T-helper 9 cell (primary cell): ENCODE measurements around the gene SENP6.
"Not testable (repeated sequence)": the region's sequence is repeated elsewhere in the genome, so short reads cannot be mapped to it uniquely, and the experiment has no call there.

Experiments used
- DNase-seq: peaks from one replicate; pipeline ENCODE4 v3.0.0-alpha.2; 2020
- total RNA-seq, 2 donors: gene quantifications; one replicate each; lab custom pipeline; 2026; lab: John Stamatoyannopoulos, UW

The SENP6 gene, protein sequence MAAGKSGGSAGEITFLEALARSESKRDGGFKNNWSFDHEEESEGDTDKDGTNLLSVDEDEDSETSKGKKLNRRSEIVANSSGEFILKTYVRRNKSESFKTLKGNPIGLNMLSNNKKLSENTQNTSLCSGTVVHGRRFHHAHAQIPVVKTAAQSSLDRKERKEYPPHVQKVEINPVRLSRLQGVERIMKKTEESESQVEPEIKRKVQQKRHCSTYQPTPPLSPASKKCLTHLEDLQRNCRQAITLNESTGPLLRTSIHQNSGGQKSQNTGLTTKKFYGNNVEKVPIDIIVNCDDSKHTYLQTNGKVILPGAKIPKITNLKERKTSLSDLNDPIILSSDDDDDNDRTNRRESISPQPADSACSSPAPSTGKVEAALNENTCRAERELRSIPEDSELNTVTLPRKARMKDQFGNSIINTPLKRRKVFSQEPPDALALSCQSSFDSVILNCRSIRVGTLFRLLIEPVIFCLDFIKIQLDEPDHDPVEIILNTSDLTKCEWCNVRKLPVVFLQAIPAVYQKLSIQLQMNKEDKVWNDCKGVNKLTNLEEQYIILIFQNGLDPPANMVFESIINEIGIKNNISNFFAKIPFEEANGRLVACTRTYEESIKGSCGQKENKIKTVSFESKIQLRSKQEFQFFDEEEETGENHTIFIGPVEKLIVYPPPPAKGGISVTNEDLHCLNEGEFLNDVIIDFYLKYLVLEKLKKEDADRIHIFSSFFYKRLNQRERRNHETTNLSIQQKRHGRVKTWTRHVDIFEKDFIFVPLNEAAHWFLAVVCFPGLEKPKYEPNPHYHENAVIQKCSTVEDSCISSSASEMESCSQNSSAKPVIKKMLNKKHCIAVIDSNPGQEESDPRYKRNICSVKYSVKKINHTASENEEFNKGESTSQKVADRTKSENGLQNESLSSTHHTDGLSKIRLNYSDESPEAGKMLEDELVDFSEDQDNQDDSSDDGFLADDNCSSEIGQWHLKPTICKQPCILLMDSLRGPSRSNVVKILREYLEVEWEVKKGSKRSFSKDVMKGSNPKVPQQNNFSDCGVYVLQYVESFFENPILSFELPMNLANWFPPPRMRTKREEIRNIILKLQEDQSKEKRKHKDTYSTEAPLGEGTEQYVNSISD
- 183 to 231 reads per million in 2 donors for total RNA-seq

DNA sequence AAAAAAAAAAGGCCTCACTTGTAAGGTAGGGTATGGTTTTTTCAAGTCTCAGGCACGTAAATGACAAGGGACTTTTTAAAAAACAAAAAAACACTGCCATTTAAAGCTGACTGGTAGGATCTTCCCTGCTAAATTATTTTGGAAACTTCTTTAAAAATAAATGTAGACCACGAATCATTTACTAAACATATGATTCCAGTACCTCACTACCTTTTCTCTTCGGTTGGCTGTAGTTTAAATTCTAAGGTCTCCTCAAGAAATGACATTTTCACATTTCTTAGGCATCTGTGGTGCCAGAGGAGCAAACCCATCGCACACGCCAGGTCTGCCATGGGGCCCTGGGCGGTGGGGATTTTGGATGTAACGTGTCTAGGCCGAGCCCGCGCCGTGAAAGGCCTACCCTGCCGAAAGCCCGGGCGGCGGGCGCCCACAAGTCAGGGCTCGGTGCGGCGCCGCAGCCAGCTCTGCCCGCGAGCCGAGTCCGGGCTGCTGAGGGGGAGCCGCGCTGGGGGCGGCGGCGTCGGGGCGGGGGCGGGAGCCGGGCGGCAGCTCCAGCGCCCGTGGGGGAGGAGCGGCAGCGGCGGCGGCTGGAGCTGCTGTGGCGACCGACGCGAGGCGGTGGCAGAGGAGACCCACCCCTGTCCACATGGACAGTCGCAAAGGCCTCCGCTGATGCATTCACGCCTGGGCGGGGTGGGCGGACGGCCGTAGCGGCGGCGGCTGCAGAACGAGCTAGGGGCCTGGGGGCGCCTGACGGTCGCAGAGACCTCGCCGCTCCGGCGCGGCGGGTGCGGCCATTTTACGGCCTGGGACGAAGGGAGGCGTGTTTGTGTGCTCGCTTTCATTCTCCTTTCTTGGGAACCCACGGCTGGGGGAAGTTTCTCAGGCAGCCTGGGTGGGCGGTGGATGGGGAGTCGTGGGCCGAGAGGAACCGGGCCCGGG is at the start of gene SENP6:
Gene SENP6 (plus strand): TSS at position 577 of the 942 bp plus-strand sequence. CDS start 645 bp downstream, outside the sequence.
- DNase-seq, result peak; percentile 62

DNA sequence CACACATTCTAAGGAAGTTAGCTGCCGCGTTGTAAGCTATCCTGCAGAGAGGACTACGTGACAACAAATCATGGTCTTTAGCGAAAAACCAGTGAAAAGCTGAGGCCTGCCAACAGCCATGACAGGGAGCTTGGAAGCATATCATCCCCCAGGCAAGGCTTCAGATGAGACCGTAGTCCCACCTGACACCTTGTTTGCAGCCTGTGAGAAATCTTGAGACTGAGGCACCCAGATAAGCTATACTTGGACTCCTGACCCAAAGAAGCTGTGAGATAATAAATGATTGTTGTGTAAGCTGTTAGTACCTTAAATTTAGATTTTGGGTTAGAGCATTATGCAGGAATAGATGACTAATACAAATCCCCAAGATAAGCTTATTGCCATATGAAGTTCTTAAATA is 45.4 kb upstream of the SENP6 start:
- DNase-seq, result no peak

GRCh38 chr6:75557068-75557467 is 44.6 kb upstream of the SENP6 start:
- DNase-seq, result no peak

GRCh38 chr6:75563032-75563431 is 38.6 kb upstream of the SENP6 start:
- DNase-seq, result no peak

DNA sequence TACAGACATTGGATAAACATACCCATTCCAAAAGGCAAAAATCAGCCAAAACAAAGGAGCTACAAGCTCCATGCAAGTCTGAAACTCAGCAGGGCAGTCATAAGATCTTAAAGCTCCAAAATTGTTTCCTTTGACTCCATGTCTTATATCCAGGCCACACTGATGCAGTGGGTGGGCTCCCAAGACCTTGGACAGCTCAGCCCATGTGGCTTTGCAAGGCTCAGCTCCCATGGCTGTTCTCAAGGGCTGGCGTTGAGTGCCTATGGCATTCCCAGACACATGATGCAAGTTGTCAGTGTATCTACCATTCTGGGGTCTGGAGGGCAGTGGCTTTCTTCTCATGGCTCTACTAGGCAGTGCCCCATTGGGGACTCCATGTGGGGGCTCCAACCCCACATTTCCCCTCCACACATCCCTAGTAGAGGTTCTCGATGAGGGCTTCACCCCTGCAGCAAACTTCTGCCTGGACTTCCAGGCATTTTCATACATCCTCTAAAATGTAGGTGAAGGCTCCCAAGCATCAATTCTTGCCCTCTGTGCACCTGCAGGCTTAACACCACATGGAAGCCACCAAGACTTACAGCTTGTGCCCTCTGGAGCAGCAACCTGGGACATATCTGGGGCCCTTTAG is 35.4 kb upstream of the SENP6 start:
- DNase-seq, result no peak

GRCh38 chr6:75568100-75568499 is 33.6 kb upstream of the SENP6 start:
- no peak for DNase-seq

DNA sequence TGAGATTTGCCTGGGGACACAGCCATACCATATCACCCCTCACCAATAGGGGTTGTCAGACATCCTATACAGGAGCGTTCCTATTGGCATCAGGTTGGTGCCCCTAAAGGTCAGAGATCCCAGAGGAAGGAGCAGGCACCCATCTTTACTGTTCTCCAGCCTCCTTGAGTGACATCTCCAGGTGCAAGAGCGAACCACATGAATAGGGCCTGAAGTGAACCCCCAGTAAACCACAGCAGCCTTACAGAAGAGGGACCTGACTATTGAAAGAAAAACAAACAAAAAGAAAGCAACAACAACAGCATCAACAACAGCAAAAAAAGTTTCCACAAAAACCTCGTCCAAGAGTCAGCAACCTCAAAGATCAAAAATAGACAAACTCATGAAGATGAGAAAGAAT is 32.7 kb upstream of the SENP6 start:
- DNase-seq, result no peak

DNA sequence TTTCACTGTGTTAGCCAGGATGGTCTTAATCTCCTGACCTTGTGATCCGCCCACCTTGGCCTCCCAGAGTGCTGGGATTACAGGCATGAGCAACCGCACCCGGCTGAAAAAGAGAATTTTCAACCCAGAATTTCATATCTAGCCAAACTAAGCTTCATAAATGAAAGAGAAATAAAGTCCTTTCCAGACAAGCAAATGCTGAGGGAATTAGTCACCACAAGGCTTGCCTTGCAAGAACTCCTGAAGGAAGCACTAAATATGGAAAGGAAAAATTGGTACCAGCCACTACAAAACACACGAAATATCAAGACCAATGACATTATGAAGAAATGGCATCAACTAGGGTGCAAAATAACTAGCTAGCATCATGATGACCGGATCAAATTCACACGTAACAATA is 31.0 kb upstream of the SENP6 start:
- DNase-seq, result not testable (repeated sequence)

- no peak for DNase-seq
These were observed 29.6 kb upstream of the SENP6 start for GRCh38 chr6:75572072-75572471.

GRCh38 chr6:75579951-75580350 is 21.7 kb upstream of the SENP6 start:
- no peak for DNase-seq

DNA sequence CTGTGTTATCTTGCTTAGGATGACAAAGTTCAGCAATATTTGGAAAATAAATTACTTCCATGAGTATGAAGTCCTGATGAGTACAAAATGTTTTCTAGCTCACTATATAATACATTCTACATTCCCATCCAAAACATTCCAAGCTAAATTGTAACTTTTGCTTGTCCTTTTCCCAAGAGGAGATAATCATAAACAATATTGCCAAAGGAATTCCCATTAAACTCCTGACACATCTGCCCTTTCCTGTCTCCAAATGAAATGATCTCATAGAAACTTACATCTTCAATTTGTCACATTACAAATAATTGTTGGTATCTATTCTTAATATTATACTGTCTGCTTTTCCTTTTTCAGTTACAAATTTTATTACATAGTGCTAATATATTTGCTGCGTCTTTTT is 20.4 kb upstream of the SENP6 start:
- no peak for DNase-seq

- DNase-seq, result not testable (repeated sequence)
These were observed 17.1 kb upstream of the SENP6 start for GRCh38 chr6:75584552-75584951.

DNA sequence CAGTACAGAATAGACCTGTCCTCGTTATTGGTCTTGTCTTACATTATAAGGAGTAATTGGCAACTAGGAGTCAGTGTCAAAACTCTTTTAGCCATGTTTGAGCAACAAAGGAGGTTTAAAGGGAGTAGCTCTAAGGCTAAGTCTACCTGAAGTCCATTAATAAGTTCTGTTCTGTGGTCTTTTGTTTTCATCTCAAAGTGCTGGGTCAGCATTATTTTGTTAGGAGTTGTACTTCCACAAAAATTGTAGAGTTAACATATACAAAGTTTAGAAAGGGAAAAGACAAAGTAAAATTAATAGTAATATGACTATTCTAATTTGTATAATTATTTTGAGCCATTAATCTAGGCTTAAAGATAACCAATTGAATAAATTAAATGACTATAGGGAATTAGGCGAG is 12.7 kb upstream of the SENP6 start:
- no peak for DNase-seq

GRCh38 chr6:75590370-75590769 is 11.3 kb upstream of the SENP6 start:
- no peak for DNase-seq

DNA sequence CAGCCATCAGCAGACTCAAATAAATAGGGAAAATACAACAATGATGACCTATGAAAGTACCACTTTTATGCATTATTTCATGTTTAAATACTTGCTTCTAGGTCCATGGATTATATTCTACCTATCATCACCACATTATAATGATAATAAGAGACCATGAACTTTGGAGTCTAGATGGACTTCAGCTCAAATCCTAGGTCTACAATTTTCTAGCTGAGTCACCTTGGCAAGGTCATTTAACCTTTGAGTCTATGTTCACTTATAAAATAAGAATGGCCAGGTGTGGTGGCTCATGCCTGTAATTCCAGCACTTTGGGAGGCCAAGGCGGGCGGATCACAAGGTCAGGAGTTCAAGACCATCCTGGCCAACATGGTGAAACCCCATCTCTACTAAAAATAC is 5.3 kb upstream of the SENP6 start:
- DNase-seq, result not testable (repeated sequence)

DNA sequence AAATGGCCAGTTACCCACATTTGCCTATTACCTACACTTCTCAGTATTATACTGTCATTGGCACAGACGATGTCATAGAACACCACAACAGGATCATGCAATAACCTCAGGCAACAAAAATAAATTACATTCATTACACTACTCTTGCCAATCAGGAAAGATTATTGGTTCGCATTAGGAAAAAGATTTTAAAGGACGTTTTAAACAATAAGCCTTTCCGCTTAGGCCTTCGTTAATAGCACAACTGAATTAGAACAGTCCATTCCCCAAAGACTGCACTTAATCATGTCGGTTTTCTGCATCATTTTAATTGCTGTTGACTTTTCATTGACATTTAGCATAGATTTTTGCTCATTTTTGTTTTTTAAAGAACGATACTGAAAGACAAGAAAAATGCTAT is 912 bp upstream of the SENP6 start:
- DNase-seq, result no peak

DNA sequence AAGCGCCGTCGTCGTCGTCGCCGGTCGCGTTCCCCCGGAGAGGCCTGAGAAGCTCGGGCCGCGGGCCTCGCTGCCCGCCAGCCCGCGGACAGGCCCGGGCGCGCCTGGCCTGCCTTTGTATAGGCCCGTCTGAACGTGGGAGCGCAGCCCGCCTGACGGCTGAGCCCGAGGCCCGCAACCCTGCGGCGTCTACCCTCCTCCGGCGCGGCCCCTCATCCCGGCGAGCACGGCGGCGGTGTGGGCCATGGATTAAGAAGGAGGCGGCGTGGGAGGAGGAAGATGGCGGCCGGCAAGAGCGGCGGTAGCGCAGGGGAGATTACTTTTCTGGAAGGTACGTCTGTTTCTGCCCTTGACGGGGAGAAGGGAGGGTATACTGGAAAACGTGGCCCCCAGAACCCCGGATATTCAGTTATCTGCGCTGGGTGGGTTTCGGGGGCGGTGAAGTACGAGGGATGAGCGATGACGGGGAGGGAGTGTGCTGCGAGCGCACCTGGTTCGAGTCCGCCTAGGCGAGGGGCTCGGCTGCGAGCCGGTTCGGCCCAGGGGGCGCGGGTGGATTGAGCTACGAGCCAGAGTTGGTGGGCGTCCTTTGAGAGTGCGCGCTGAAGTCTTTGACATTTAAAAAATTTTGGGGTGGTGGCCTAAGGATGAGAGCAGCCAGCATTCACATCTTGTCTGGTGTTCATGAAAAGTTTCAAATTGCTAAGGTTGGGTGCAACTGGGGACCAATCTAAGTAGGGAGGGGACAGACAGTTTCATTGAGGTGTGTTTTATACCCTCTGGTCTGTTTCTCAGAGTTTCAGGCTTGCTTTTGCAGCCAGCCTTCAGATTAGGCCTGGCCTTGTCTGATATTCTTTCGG is 796 bp downstream of the SENP6 start:
- peak; percentile 45 for DNase-seq

- DNase-seq, result no peak
These were observed 1.4 kb downstream of the SENP6 start for GRCh38 chr6:75603106-75603420.

DNA sequence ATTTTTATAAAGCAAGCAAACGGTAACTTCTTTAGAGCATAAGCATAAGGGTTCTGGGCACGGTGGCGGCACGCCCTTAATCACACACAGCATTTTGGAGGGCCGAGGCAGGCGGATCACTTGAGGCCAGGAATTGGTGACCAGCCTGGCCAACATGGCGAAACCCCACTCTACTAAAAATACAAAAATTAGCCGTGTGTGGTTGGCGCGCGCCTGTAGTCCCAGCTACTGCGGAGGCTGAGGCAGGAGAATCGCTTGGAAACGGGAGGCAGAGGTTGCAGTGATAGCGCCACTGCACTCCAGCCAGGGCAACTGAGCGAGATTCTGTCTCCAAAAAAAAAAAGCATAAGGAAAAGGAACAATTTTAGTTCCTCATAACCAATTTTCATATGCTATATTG is 2.6 kb downstream of the SENP6 start:
- DNase-seq, result no peak

DNA sequence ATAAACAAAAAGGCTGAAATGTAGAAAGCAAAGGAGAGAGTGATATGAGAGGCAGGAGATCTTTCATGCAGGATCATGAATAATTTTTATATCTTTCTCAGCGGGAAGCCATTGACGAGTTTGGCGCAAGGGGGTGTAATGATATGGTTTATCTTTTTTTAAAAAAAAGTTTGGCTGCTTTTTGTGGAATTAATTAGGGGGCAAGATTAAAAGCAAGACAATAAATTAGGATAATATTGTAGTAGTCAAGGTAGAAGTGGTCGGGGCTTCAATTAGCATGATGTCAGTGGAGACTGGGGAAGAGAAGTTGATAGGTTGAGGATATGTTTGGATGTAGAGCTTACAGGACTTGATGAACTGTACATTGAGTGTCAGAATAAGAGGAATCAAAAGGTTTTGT is 4.0 kb downstream of the SENP6 start:
- DNase-seq, result no peak

DNA sequence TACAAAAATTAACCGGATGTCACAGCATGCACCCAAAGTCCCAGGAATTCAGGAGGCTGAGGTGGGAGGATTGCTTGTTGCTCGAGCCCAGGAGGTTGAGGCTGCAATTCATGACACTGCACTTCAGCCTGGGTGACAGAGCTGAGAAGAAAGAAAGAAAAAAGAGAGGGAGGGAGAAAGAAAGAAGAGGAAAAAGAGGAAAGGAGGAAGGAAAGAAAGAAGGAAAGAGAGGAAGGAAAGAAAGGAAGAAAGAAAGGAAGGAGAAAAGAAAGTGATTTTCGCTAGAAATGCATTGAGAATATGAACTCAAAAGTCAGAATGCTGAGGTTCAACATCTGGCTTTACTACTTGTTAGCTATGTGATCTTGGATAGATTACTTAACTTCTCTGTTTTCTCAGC is 6.6 kb downstream of the SENP6 start:
- no peak for DNase-seq
